ENCODE data around the gene TNNI3K.

GRCh38 chr1:74453277-74453676 lies 218.1 kb downstream of the TNNI3K start:
- TF ChIP-seq CTCF (conservative IDR thresholded peaks at IDR 0.05; ENCODE audit: low read depth, low read length): no peak
- no peak for TF ChIP-seq EZH2 (IDR thresholded peaks at IDR 0.05; ENCODE audit: borderline replicate concordance, low read depth, low read length, poor library complexity, severe bottlenecking)
